IPS-18a (cell line): ENCODE results near the gene RAB31.

Experiments
- H3K27ac ChIP-seq: one replicate; pipeline ENCODE4 v1.5.1; 2013; ENCODE audit warnings: low read length
- H3K27me3 ChIP-seq: one replicate; pipeline ENCODE4 v1.6.1; 2013; ENCODE audit warnings: mild to moderate bottlenecking, low read length; ENCODE audit not compliant: control insufficient read depth, insufficient read depth
- H3K36me3 ChIP-seq: one replicate; pipeline ENCODE4 v1.6.1; 2013; ENCODE audit warnings: low read depth, low read length; ENCODE audit not compliant: control insufficient read depth
- H3K4me1 ChIP-seq: one replicate; pipeline ENCODE4 v1.6.1; 2013; ENCODE audit warnings: low read depth, low read length; ENCODE audit not compliant: control insufficient read depth
- H3K4me3 ChIP-seq: one replicate; pipeline ENCODE4 v1.5.1; 2013; ENCODE audit warnings: low read length
- H3K9ac ChIP-seq: one replicate; pipeline ENCODE4 v1.6.1; 2013; ENCODE audit warnings: mild to moderate bottlenecking, low read length, moderate library complexity
- H3K9me3 ChIP-seq: one replicate; pipeline ENCODE4 v1.6.1; 2013; ENCODE audit warnings: low read depth, low read length; ENCODE audit not compliant: control insufficient read depth

Gene RAB31

GRCh38 chr18:9820127-9820526 lies 112.0 kb downstream of the RAB31 start:
- Histone ChIP-seq H3K36me3 (no peaks in the 10 kb centered on the region), H3K27ac (no peak overlapping the region), H3K27me3 (no peaks in the 10 kb centered on the region), H3K9ac (no peak overlapping the region), H3K4me3 (no peak overlapping the region), H3K9me3 (no peaks in the 10 kb centered on the region), H3K4me1 (no peaks in the 10 kb centered on the region)

- no peaks in the 10 kb centered on the region for H3K36me3 ChIP-seq
- no peak overlapping the region for H3K9ac ChIP-seq
- no peak overlapping the region for H3K27ac ChIP-seq
- no peak overlapping the region for H3K4me3 ChIP-seq
- H3K4me1 ChIP-seq: no peaks in the 10 kb centered on the region
- H3K27me3 ChIP-seq: no peaks in the 10 kb centered on the region
- no peaks in the 10 kb centered on the region for H3K9me3 ChIP-seq
These were observed 112.6 kb downstream of the RAB31 start for GRCh38 chr18:9820719-9821118.

- no peak overlapping the region for H3K9ac ChIP-seq
- no peaks in the 10 kb centered on the region for H3K4me1 ChIP-seq
- no peak overlapping the region for H3K27ac ChIP-seq
These were observed 114.6 kb downstream of the RAB31 start for GRCh38 chr18:9822587-9823185.

GRCh38 chr18:9823805-9824473 lies 115.8 kb downstream of the RAB31 start:
- Histone ChIP-seq H3K9ac (no peak overlapping the region), H3K36me3 (no peaks in the 10 kb centered on the region), H3K4me1 (no peaks in the 10 kb centered on the region), H3K27me3 (no peaks in the 10 kb centered on the region), H3K9me3 (no peaks in the 10 kb centered on the region), H3K4me3 (no peak overlapping the region), H3K27ac (no peak overlapping the region)

More at GRCh38 chr18:9822587-9823185, 114.6 kb downstream of the RAB31 start:
- no peaks in the 10 kb centered on the region for H3K9me3 ChIP-seq
- H3K4me3 ChIP-seq: no peak overlapping the region
- H3K27me3 ChIP-seq: no peaks in the 10 kb centered on the region
- H3K36me3 ChIP-seq: no peaks in the 10 kb centered on the region

GRCh38 chr18:9824474-9824832 lies 116.4 kb downstream of the RAB31 start:
- Histone ChIP-seq H3K36me3 (no peaks in the 10 kb centered on the region), H3K27ac (no peak overlapping the region), H3K9ac (no peak overlapping the region), H3K27me3 (no peaks in the 10 kb centered on the region), H3K4me1 (no peaks in the 10 kb centered on the region), H3K9me3 (no peaks in the 10 kb centered on the region), H3K4me3 (no peak overlapping the region)

- H3K36me3 ChIP-seq: no peaks in the 10 kb centered on the region
- H3K4me1 ChIP-seq: no peaks in the 10 kb centered on the region
- no peaks in the 10 kb centered on the region for H3K9me3 ChIP-seq
- no peaks in the 10 kb centered on the region for H3K27me3 ChIP-seq
- H3K27ac ChIP-seq: no peak overlapping the region
- H3K9ac ChIP-seq: no peak overlapping the region
- no peak overlapping the region for H3K4me3 ChIP-seq
These were observed 116.9 kb downstream of the RAB31 start for GRCh38 chr18:9824952-9825371.

GRCh38 chr18:9825571-9826073 lies 117.5 kb downstream of the RAB31 start:
- H3K4me1 ChIP-seq: no peaks in the 10 kb centered on the region
- no peak overlapping the region for H3K9ac ChIP-seq

GRCh38 chr18:9826685-9827084 lies 118.6 kb downstream of the RAB31 start:
- Histone ChIP-seq H3K27me3 (no peaks in the 10 kb centered on the region), H3K9ac (no peak overlapping the region), H3K36me3 (no peaks in the 10 kb centered on the region), H3K27ac (no peak overlapping the region), H3K4me1 (no peaks in the 10 kb centered on the region), H3K4me3 (no peak overlapping the region), H3K9me3 (no peaks in the 10 kb centered on the region)

More at GRCh38 chr18:9825571-9826073, 117.5 kb downstream of the RAB31 start:
- Histone ChIP-seq H3K27me3 (no peaks in the 10 kb centered on the region), H3K27ac (no peak overlapping the region), H3K9me3 (no peaks in the 10 kb centered on the region), H3K36me3 (no peaks in the 10 kb centered on the region), H3K4me3 (no peak overlapping the region)

- no peaks in the 10 kb centered on the region for H3K27me3 ChIP-seq
- H3K36me3 ChIP-seq: no peaks in the 10 kb centered on the region
- no peak overlapping the region for H3K9ac ChIP-seq
- no peaks in the 10 kb centered on the region for H3K9me3 ChIP-seq
- H3K4me3 ChIP-seq: no peak overlapping the region
- no peaks in the 10 kb centered on the region for H3K4me1 ChIP-seq
- H3K27ac ChIP-seq: no peak overlapping the region
These were observed 119.2 kb downstream of the RAB31 start for GRCh38 chr18:9827211-9827792.

- no peaks in the 10 kb centered on the region for H3K4me1 ChIP-seq
- H3K9ac ChIP-seq: no peak overlapping the region
- H3K36me3 ChIP-seq: no peaks in the 10 kb centered on the region
- H3K9me3 ChIP-seq: no peaks in the 10 kb centered on the region
- no peak overlapping the region for H3K27ac ChIP-seq
- no peak overlapping the region for H3K4me3 ChIP-seq
- no peaks in the 10 kb centered on the region for H3K27me3 ChIP-seq
These were observed 119.8 kb downstream of the RAB31 start for GRCh38 chr18:9827793-9828505.

- no peaks in the 10 kb centered on the region for H3K4me1 ChIP-seq
- H3K9me3 ChIP-seq: no peaks in the 10 kb centered on the region
- H3K4me3 ChIP-seq: no peak overlapping the region
- H3K36me3 ChIP-seq: no peaks in the 10 kb centered on the region
- no peak overlapping the region for H3K27ac ChIP-seq
- H3K9ac ChIP-seq: no peak overlapping the region
- H3K27me3 ChIP-seq: no peaks in the 10 kb centered on the region
These were observed 120.7 kb downstream of the RAB31 start for GRCh38 chr18:9828506-9829396.
